HCT116 (cell line): ENCODE data around the gene BMPER. TPM values are rescaled to one million over a fixed set of nuclear protein-coding genes. Genes with fewer than 3 reads are reported as not detected.

Experiments
- ATAC-seq: fragments of 200-7000 bp; cut with Tn5 transposase; 2 replicates; pipeline ENCODE4 v1.9.1; 2020; ENCODE audit warnings: mild to moderate bottlenecking, moderate library complexity
- BruUV-seq: library from RNA; stranded (reverse); fragments of 400-500 nt; replicated peaks from 2 replicates; lab custom pipeline; 2021; lab: Mats Ljungman, UMichigan
- CTCF ChIA-PET: fragments of 300-600 bp; sonication (Branson Sonifier 250); formaldehyde crosslinking; loops from one replicate; lab custom pipeline; 2021; ENCODE audit warnings: antibody characterized with exemption; lab: Charles Lee
- POLR2A ChIA-PET: fragments of 300-600, 350-600 bp; sonication (Branson Sonifier 250); formaldehyde crosslinking; loops from one replicate; lab custom pipeline; 2021; ENCODE audit warnings: antibody characterized with exemption; lab: Charles Lee
- RAD21 ChIA-PET, 2 experiments: fragments of 300-600 bp; sonication (Branson Sonifier 250); formaldehyde crosslinking; loops; one replicate each; lab custom pipeline; 2023; ENCODE audit warnings: low total read pairs in 2 of 2; ENCODE audit not compliant: uncharacterized antibody in 2 of 2, unreplicated experiment in 2 of 2, low non-redundant PET in 1 of 2; lab: Charles Lee
- DNase-seq: peaks from one replicate; pipeline ENCODE4 v3.0.0-alpha.2; 2010; ENCODE audit warnings: low read depth, low spot score
- H2AFZ ChIP-seq: fragments of 200-600 bp; shearing (Covaris generic), sonication (generic); 2 replicates; pipeline ENCODE4 v1.6.1; 2017; ENCODE audit warnings: low read depth, mixed run types, mixed read lengths, antibody characterized with exemption, low read length; ENCODE audit not compliant: poor library complexity, severe bottlenecking
- H3K27ac ChIP-seq: 2 replicates; pipeline ENCODE4 v1.5.1; 2012; ENCODE audit warnings: low read depth, low read length
- H3K27me3 ChIP-seq: fragments of 200-600 bp; sonication (generic); 2 replicates; pipeline ENCODE4 v1.6.1; 2016; ENCODE audit warnings: mixed run types, low read length, mixed read lengths; ENCODE audit not compliant: insufficient read depth
- H3K36me3 ChIP-seq, 2 experiments: fragments of 200-500 bp in 1 of 2; fragments of 200-600 bp in 1 of 2; sonication (Bioruptor generic) in 1 of 2; sonication (generic) in 1 of 2; 2 replicates each; pipeline versions ENCODE4 v1.5.1 to v1.6.1; 2014 to 2016; ENCODE audit warnings: low read length in 2 of 2, inconsistent platforms in 1 of 2, mixed read lengths in 1 of 2, mixed run types in 1 of 2; ENCODE audit not compliant: insufficient read depth in 2 of 2, control insufficient read depth in 1 of 2
- H3K4me1 ChIP-seq, 2 experiments: fragments of 200-600 bp in 1 of 2; sonication (generic) in 1 of 2; 2 replicates each; pipeline versions ENCODE4 v1.5.1 to v1.6.1; 2012 to 2017; ENCODE audit warnings: low read length in 2 of 2, inconsistent platforms in 1 of 2, mild to moderate bottlenecking in 1 of 2, mixed read lengths in 1 of 2, mixed run types in 1 of 2, moderate library complexity in 1 of 2; ENCODE audit not compliant: insufficient read depth in 2 of 2, control insufficient read depth in 1 of 2
- H3K4me2 ChIP-seq: fragments of 200-600 bp; sonication (generic); 2 replicates; pipeline ENCODE4 v1.6.1; 2017; ENCODE audit warnings: mixed run types, low read length, mixed read lengths
- H3K4me3 ChIP-seq, 2 experiments: fragments of 200-600 bp in 1 of 2; sonication (generic) in 1 of 2; replicated peaks in 1 of 2; 2 replicates each; pipeline ENCODE4 v1.5.1; 2011 to 2016; ENCODE audit warnings: low read length in 2 of 2, control low read depth in 1 of 2, low read depth in 1 of 2, mild to moderate bottlenecking in 1 of 2, mixed read lengths in 1 of 2, mixed run types in 1 of 2
- H3K79me2 ChIP-seq: fragments of 200-600 bp; sonication (generic); 2 replicates; pipeline ENCODE4 v1.6.1; 2017; ENCODE audit warnings: mild to moderate bottlenecking, mixed run types, low read length, moderate library complexity, mixed read lengths; ENCODE audit not compliant: insufficient read depth
- H3K9ac ChIP-seq: fragments of 200-600 bp; sonication (generic); 2 replicates; pipeline ENCODE4 v1.6.1; 2016; ENCODE audit warnings: low read length, mixed read lengths
- H3K9me2 ChIP-seq: fragments of 200-600 bp; sonication (generic), shearing (Covaris generic); 2 replicates; pipeline ENCODE4 v1.6.1; 2017; ENCODE audit warnings: mixed run types, mild to moderate bottlenecking, moderate library complexity; ENCODE audit not compliant: insufficient read depth
- H3K9me3 ChIP-seq, 2 experiments: fragments of 200-500 bp in 1 of 2; fragments of 200-600 bp in 1 of 2; sonication (Bioruptor generic) in 1 of 2; sonication (generic) in 1 of 2; 2 replicates each; pipeline ENCODE4 v1.6.1; 2014 to 2017; ENCODE audit warnings: low read length in 2 of 2, mixed read lengths in 2 of 2, inconsistent platforms in 1 of 2, low read depth in 1 of 2, mild to moderate bottlenecking in 1 of 2, mixed run types in 1 of 2, moderate library complexity in 1 of 2; ENCODE audit not compliant: control insufficient read depth in 1 of 2, insufficient read depth in 1 of 2
- H4K20me1 ChIP-seq: fragments of 200-600 bp; sonication (generic), shearing (Covaris generic); 2 replicates; pipeline ENCODE4 v1.6.1; 2017; ENCODE audit warnings: mixed run types, mild to moderate bottlenecking, moderate library complexity; ENCODE audit not compliant: insufficient read depth
- CEBPB ChIP-seq: IDR thresholded peaks from 2 replicates; pipeline ENCODE4 v1.6.1; 2012; ENCODE audit warnings: low read depth
- CTCF ChIP-seq, 3 experiments: fragments of 200-600 bp in 1 of 3; sonication (generic) in 1 of 3; IDR thresholded peaks in 2 of 3; conservative IDR thresholded peaks in 1 of 3; 2 replicates each; pipeline ENCODE4 v1.5.1; 2012 to 2017; ENCODE audit warnings: low read depth in 2 of 3, low read length in 2 of 3, antibody characterized with exemption in 1 of 3, borderline replicate concordance in 1 of 3, control low read depth in 1 of 3, mild to moderate bottlenecking in 1 of 3, mixed read lengths in 1 of 3, mixed run types in 1 of 3, moderate library complexity in 1 of 3; ENCODE audit not compliant: insufficient read depth in 1 of 3
- EGR1 ChIP-seq: IDR thresholded peaks from 2 replicates; pipeline ENCODE4 v1.6.1; 2012; ENCODE audit warnings: low read depth
- EZH2 ChIP-seq: fragments of 200-600 bp; sonication (generic); IDR thresholded peaks from 2 replicates; pipeline ENCODE4 v1.6.1; 2017; ENCODE audit warnings: antibody characterized with exemption, mixed run types
- FOSL1 ChIP-seq: IDR thresholded peaks from 2 replicates; pipeline ENCODE4 v1.6.1; 2012; ENCODE audit warnings: low read depth
- SIN3A ChIP-seq: IDR thresholded peaks from 2 replicates; pipeline ENCODE4 v1.6.1; 2012; ENCODE audit warnings: low read depth
- SP1 ChIP-seq: IDR thresholded peaks from 2 replicates; pipeline ENCODE4 v1.6.1; 2012; ENCODE audit warnings: low read depth
- ZFX ChIP-seq: fragments of 450-650 bp; IDR thresholded peaks from 2 replicates; pipeline ENCODE4 v1.6.1; 2017
- ZNF274 ChIP-seq: fragments of 200-500 bp; sonication (Bioruptor generic); IDR thresholded peaks from 2 replicates; pipeline ENCODE4 v1.6.1; 2014; ENCODE audit warnings: mild to moderate bottlenecking, low read depth, low read length, inconsistent platforms
- intact Hi-C: fragments of 100-400 bp; cut with micrococcal nuclease; formaldehyde crosslinking; loops from 2 replicates; pipeline ENCODE4 v1.10.0; 2022
- total RNA-seq: library from RNA; stranded (reverse); gene quantifications from one replicate; pipeline ENCODE4 v1.2.1, GENCODE V29; 2021; ENCODE audit not compliant: unreplicated experiment

BMPER gene
- total RNA-seq, 1 experiment from 2014 or later = not detected

- TF ChIP-seq SP1 = no peak
These were observed 504 bp upstream of the BMPER start (continued) for GRCh38 chr7:33904681-33905388.

DNA sequence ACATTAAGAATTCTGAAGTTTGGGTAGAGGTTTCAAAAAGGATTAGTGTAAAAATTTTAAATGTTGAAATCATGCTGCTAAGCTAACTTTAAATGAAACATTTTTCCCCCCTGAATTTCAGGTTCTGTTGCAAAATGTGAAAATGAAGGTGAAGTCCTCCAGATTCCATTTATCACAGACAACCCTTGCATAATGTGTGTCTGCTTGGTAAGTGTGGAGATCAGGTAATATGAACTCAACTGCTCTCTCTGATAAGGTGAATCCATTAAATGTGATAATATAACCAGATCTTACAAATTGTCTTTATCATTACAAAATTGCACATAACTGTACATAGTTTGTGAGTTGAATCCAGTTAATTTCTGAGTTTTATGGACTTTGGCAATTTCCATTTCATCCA is 1.4 kb downstream of the BMPER start:
- RAD21 ChIA-PET = no interaction called here
- CTCF ChIA-PET = interaction anchor here (4.6 kb wide), 1 partner anchor 26 kb away, joined by 36 read pairs; no protein-coding TSS in a partner anchor
- no TSS peak for BruUV-seq
- TF ChIP-seq EZH2 (no peak), CTCF (IDR thresholded peaks at IDR 0.05 in 2 of 3, conservative IDR thresholded peaks at IDR 0.05 in 1 of 3; ENCODE audit: borderline replicate concordance in 1 of 3, insufficient read depth in 1 of 3, low read depth in 2 of 3, low read length in 2 of 3) (no peak), FOSL1 (no peak), SIN3A (no peak), ZNF274 (no peak), CEBPB (no peak), ZFX (no peak), SP1 (no peak), EGR1 (no peak)
- TF ChIP-seq, all 23 proteins: peak for 0
- Histone ChIP-seq H3K27me3 (peaks cover 28% of the 10 kb centered on the region), H3K9me2 (no peaks in the 10 kb centered on the region), H3K79me2 (no peaks in the 10 kb centered on the region), H3K4me2 (no peak overlapping the region), H3K4me1 (peaks cover 0 to 7% of the 10 kb centered on the region in 2 experiments; a peak in 1 of 4 replicates), H4K20me1 (no peaks in the 10 kb centered on the region), H3K9me3 (no peaks in the 10 kb centered on the region), H3K4me3 (no peak overlapping the region), H3K36me3 (no peaks in the 10 kb centered on the region), H2AFZ (no peak overlapping the region), H3K9ac (no peak overlapping the region), H3K27ac (no peak overlapping the region)
- DNase-seq = no peak
- no peak for ATAC-seq
- intact Hi-C loops = no loop called here
- POLR2A ChIA-PET = no interaction called here
